Epithelial cell of proximal tubule (primary cell): Measurements from ENCODE around the gene KCNQ1. TPM values are rescaled to one million over a fixed set of nuclear protein-coding genes. Genes with fewer than 3 reads are reported as not detected.

Experiments
- DNase-seq: peaks from one replicate; pipeline ENCODE4 v3.0.0-alpha.2; 2011; ENCODE audit warnings: low read depth
- H3K4me3 ChIP-seq: 2 replicates; pipeline ENCODE4 v1.5.1; 2011; ENCODE audit warnings: low read depth, mild to moderate bottlenecking, low read length
- CTCF ChIP-seq: conservative IDR thresholded peaks from 2 replicates; pipeline ENCODE4 v1.5.1; 2012; ENCODE audit warnings: low read depth, mild to moderate bottlenecking, low read length
- total RNA-seq: library from RNA; depleted of rRNA; stranded (reverse); fragments of >200 nt; gene quantifications from 2 replicates; pipeline ENCODE4 v1.2.3, GENCODE V29; 2015

The KCNQ1 gene
- total RNA-seq, 1 donor from 2014 or later = 0.46 TPM

GRCh38 chr11:2748061-2748813 lies 303.4 kb downstream of the KCNQ1 start:
- DNase-seq = no peak
- H3K4me3 ChIP-seq = no peak overlapping the region
- TF ChIP-seq CTCF = no peak

- no peak overlapping the region for H3K4me3 ChIP-seq
- no peak for TF ChIP-seq CTCF
- DNase-seq = no peak
Measured at GRCh38 chr11:2748814-2749554, 304.2 kb downstream of the KCNQ1 start.

GRCh38 chr11:2750101-2750681 lies 305.4 kb downstream of the KCNQ1 start:
- no peak overlapping the region for H3K4me3 ChIP-seq
- TF ChIP-seq CTCF = no peak
- DNase-seq = no peak

GRCh38 chr11:2750682-2751522 lies 306.1 kb downstream of the KCNQ1 start:
- DNase-seq = no peak
- TF ChIP-seq CTCF = no peak
- no peak overlapping the region for H3K4me3 ChIP-seq

GRCh38 chr11:2751523-2752203 lies 306.9 kb downstream of the KCNQ1 start:
- TF ChIP-seq CTCF = no peak
- H3K4me3 ChIP-seq = no peak overlapping the region
- DNase-seq = no peak

GRCh38 chr11:2752204-2752770 lies 307.5 kb downstream of the KCNQ1 start:
- peak; percentile 70 for DNase-seq
- TF ChIP-seq CTCF = no peak
- no peak overlapping the region for H3K4me3 ChIP-seq
